SU-DHL-6 (cell line): ENCODE measurements around the gene ERG.

Experiments
- CTCF ChIP-seq: fragments of 200-600 bp; sonication (generic); IDR thresholded peaks from one replicate; pipeline ENCODE4 v1.5.1; 2017; ENCODE audit warnings: antibody characterized with exemption, mild to moderate bottlenecking, low read length, moderate library complexity; ENCODE audit not compliant: insufficient read depth, poor library complexity, severe bottlenecking
- EZH2phosphoT487 ChIP-seq: fragments of 200-600 bp; sonication (generic), shearing (Covaris generic); conservative IDR thresholded peaks from 2 replicates; pipeline ENCODE4 v1.6.1; 2018; ENCODE audit warnings: mild to moderate bottlenecking, antibody characterized with exemption, low read length, moderate library complexity, mixed read lengths

DNA sequence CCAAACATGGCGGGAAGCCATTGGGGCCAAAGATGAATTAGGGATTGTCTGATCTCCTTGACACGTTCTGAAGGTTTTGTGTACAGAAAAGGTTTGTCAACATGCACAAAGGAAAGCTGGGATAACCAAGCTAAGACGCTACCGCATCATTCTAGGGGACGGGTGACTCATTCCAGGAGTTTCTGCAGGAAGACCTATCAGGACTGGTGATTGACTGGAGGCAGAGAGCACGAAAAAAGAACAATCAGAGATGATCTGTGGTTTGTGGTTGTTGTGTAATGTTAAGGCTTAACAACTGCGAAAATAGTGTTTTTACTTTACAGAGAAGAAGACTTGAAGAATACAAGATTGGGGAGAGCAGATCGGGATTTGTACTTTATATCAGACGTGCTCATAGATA is 22.2 kb upstream of the ERG start:
- TF ChIP-seq CTCF (no peak), EZH2phosphoT487 (no peak)
